Fibroblast of villous mesenchyme (primary cell): Measurements from ENCODE around the gene DDAH1. TPM values are rescaled to one million over a fixed set of nuclear protein-coding genes. Genes with fewer than 3 reads are reported as not detected.

Experiments
- DNase-seq: peaks from one replicate; pipeline ENCODE4 v3.0.0-alpha.2; 2010; ENCODE audit warnings: low read depth
- H3K4me3 ChIP-seq: 2 replicates; pipeline ENCODE4 v1.5.1; 2011; ENCODE audit warnings: low read depth, mild to moderate bottlenecking, low read length
- CTCF ChIP-seq: IDR thresholded peaks from 2 replicates; pipeline ENCODE4 v1.5.1; 2012; ENCODE audit warnings: low read depth, mild to moderate bottlenecking, low read length; ENCODE audit not compliant: insufficient read depth
- total RNA-seq: library from RNA; depleted of rRNA; stranded (reverse); fragments of >200 nt; gene quantifications from 2 replicates; pipeline ENCODE4 v1.2.3, GENCODE V29; 2012

The DDAH1 gene
- total RNA-seq, 1 donor = 259 TPM

DNA sequence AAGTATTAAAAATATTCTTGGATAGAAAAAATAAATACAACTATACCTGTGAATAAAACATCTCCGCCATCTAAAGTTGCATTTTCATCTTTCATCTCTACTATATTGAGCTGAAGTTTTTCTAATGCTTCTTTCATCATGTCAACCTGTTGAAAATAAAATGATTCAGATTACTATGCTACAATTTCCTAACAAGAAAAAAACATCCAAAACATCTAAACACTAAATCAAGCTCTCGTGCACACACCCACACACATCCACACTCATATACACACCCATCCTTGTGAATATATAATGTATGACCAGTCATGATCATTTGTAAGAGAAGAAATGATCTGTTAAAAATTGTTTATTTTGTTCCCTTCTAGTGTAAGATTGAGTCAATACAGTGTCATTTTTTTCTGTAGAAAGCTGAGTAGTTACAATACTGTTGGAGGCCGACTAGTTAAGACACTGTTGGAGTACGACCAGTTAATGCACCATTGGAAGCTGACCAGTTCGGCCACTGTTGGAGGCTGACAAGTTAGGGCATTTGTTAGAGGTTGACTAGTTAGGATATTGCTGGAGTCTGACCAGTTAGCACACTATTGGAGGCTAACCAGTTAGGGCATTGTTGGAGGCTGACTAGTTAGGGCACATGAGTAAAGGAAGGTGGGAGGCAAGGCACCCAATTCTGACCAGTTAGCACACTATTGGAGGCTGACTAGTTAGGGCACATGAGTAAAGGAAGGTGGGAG lies 106.1 kb downstream of the DDAH1 start:
- H3K4me3 ChIP-seq = no peak overlapping the region
- TF ChIP-seq CTCF = no peak
- no peak for DNase-seq

DNA sequence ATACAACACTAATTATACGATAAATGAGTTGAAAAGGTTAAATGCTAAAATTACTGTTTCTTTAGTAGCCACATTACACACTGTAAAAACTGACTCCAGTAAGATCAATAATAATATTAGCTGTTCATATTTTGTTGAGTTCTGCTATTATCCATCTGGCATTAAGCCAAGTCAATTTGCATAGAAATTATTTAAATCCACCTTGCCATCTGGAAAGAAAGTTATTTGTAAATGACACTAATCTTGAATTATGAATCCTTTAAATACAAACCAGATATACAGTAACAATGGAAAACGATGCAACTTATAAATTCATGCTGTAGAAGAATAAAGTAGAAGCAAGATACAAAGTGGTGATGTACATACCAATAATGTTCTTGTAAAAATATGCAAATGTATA lies 107.1 kb downstream of the DDAH1 start:
- DNase-seq = no peak
- TF ChIP-seq CTCF = no peak
- H3K4me3 ChIP-seq = no peak overlapping the region

- no peak for TF ChIP-seq CTCF
- DNase-seq = no peak
- no peak overlapping the region for H3K4me3 ChIP-seq
These were observed 108.8 kb downstream of the DDAH1 start for GRCh38 chr1:85356130-85356529.

GRCh38 chr1:85352055-85352454 lies 112.9 kb downstream of the DDAH1 start:
- DNase-seq = no peak
- H3K4me3 ChIP-seq = no peak overlapping the region
- no peak for TF ChIP-seq CTCF

DNA sequence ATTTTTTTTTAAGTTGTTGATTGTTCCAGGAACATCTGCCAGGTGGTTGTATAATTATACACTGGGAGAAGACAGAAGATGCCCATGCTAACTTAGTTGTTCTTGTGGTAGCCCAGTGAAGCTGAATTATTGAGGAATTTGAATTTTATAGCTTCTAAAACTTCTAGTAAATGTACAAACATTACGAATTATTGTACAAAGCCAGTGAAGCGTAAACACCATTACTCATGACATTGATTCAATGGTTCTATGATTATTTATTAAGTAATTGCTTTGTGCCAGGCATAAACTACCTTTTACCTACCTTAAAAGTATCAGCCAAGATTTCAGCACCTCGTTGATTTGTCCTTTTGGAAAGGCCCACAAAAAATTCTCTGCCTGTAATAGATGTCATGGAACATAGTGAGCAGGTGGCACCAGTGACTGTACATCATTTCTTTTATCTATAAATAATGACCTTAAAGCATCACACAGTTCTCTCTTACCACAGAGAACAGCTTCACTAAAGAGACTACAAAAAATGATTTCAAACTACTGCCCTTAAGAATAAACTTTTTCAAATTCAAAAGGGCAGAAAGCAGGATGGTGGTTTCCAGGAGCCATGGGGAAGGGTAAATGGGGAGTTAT lies 113.6 kb downstream of the DDAH1 start:
- no peak overlapping the region for H3K4me3 ChIP-seq
- no peak for DNase-seq
- TF ChIP-seq CTCF = no peak

DNA sequence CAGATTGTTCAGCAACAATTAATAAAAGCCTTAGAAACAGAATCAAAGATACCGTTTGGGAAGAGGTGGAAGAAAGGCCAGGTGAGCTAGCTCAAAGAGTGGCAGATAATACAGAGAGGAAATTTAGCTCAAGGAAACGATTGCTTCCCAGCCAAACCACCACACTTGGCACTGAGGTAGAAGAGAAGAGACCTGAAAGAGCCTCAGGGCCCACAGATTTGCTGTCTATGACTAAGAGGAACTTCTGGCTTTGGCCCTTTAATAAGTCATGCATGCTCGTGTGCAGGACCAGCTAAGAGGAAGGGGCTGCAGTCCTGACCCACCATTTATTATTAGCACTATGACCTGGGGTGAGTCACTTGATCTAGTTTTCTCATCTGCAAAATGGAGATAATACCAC lies 115.7 kb downstream of the DDAH1 start:
- no peak for TF ChIP-seq CTCF
- no peak overlapping the region for H3K4me3 ChIP-seq
- no peak for DNase-seq
